WI38 (cell line): ENCODE data around the gene KCNJ12.
"Not testable (repeated sequence)": the region's sequence is repeated elsewhere in the genome, so short reads cannot be mapped to it uniquely, and the experiment has no call there.

Experiments used
- H3K4me3 ChIP-seq: 2 replicates; pipeline ENCODE4 v1.5.1; 2011; ENCODE audit warnings: low read depth, mild to moderate bottlenecking, control low read depth, low read length
- CTCF ChIP-seq: IDR thresholded peaks from 2 replicates; pipeline ENCODE4 v1.5.1; 2012; ENCODE audit warnings: low read depth, mild to moderate bottlenecking, control low read depth, low read length

KCNJ12 gene

GRCh38 chr17:21376081-21376758, at the start of gene KCNJ12:
KCNJ12 (plus strand) TSS chr17:21376357; CDS start chr17:21415343, 38,986 bp downstream.
- H3K4me3 ChIP-seq: no peak within 1 kb of the TSS
- no peak for TF ChIP-seq CTCF

- H3K4me3 ChIP-seq: not testable (repeated sequence)
Observed at GRCh38 chr17:21327921-21328320, 48.2 kb upstream of the KCNJ12 start.

- H3K4me3 ChIP-seq: not testable (repeated sequence)
Observed at GRCh38 chr17:21328778-21329177, 47.4 kb upstream of the KCNJ12 start.

- no peak overlapping the region for H3K4me3 ChIP-seq
- no peak for TF ChIP-seq CTCF
Observed at GRCh38 chr17:21330436-21331160, 45.6 kb upstream of the KCNJ12 start.

GRCh38 chr17:21336541-21337294, 39.4 kb upstream of the KCNJ12 start:
- not testable (repeated sequence) for H3K4me3 ChIP-seq

- H3K4me3 ChIP-seq: not testable (repeated sequence)
Observed at GRCh38 chr17:21337981-21338625, 38.1 kb upstream of the KCNJ12 start.

GRCh38 chr17:21339011-21339410, 37.1 kb upstream of the KCNJ12 start:
- no peak overlapping the region for H3K4me3 ChIP-seq
- TF ChIP-seq CTCF: no peak

- not testable (repeated sequence) for H3K4me3 ChIP-seq
Observed at GRCh38 chr17:21339571-21339970, 36.6 kb upstream of the KCNJ12 start.

GRCh38 chr17:21340407-21340806, 35.8 kb upstream of the KCNJ12 start:
- not testable (repeated sequence) for H3K4me3 ChIP-seq

GRCh38 chr17:21341279-21341678, 34.9 kb upstream of the KCNJ12 start:
- H3K4me3 ChIP-seq: not testable (repeated sequence)

- H3K4me3 ChIP-seq: not testable (repeated sequence)
Observed at GRCh38 chr17:21341925-21342540, 34.1 kb upstream of the KCNJ12 start.

GRCh38 chr17:21343061-21343949, 32.9 kb upstream of the KCNJ12 start:
- H3K4me3 ChIP-seq: not testable (repeated sequence)

- not testable (repeated sequence) for H3K4me3 ChIP-seq
Observed at GRCh38 chr17:21344801-21345200, 31.4 kb upstream of the KCNJ12 start.
